ENCODE results near the gene ST3GAL3. TPM values are rescaled to one million over a fixed set of nuclear protein-coding genes. Genes with fewer than 3 reads are reported as not detected.

Gene ST3GAL3
- total RNA-seq, 4 donors from 2014 or later, result 32.2 to 57.4 (median 38.3) TPM

DNA sequence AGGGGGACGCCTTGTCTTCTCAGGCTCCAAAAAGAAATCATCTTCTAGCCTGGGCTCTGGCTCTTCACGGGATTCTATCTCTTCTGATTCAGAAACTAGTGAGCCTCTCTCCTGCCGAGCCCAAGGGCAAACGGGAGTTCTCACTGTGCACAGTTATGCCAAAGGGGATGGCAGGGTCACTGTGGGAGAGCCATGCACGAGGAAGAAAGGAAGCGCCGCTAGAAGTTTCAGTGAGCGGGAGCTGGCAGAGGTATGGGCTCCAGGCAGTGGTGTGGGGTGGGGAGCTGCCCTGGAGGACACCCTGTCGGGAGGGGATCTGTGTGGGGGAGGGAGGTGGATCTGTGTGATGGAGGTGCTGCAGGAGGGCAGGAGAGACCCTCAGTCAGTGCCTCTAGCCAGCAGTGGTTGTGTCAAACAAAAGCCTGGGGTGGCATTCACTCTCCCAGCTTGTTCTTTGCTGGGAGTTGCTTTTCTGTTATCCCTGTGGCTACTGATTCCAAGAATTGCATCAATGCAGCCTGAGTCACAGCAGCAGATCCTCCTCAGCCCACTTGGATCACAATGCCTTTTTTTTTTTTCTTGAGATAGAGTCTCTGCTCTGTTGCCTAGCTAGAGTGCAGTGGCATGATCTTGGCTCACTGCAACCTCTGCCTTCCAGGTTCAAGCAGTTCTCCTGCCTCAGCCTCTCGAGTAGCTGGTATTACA is 35.6 kb upstream of the ST3GAL3 start:
- in situ Hi-C loops (cut with MboI; ENCODE audit: low sequenced_read_pairs in 4 of 4), result no loop called here
- TF ChIP-seq POLR2A (IDR thresholded peaks at IDR 0.05) (no peak), CTCF (IDR thresholded peaks at IDR 0.05 in 4 of 5, conservative IDR thresholded peaks at IDR 0.05 in 1 of 5) (no peak)
- Histone ChIP-seq H3K4me1 (peaks cover 10 to 41% of the 10 kb centered on the region in 2 donors), H3K4me3 (no peak overlapping the region), H3K9me3 (no peaks in the 10 kb centered on the region), H3K27me3 (no peaks in the 10 kb centered on the region), H3K36me3 (peaks cover 5 to 91% of the 10 kb centered on the region in 2 donors), H3K27ac (peak overlapping the region in 3 of 4 donors; percentile 61 to 83 (median 71))
- DNase-seq (no peak), ATAC-seq (peak; percentile 26 to 45)
- intact Hi-C loops (cut with DNase I; ENCODE audit: low total_unique reads), result no loop called here

DNA sequence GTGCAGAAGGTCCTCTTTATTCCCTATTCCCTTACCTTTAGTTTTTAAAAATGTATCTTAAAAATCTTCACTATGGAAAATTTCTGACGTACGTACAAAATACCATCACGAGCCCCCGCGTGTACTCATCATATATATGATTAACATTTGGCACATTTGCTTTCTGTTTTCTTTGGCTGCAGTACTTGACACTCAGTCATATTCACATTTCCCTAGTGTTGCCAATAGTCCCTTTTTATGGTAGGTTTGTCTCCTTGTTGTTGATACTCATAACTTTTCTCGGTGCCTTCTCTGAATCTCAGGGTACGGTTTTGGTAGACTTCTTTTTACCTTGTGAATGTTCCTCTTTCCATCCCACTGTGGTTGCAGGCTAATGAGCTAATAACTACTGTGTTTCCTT is 34.1 kb upstream of the ST3GAL3 start:
- in situ Hi-C loops (cut with MboI; ENCODE audit: low sequenced_read_pairs in 4 of 4) (no loop called here), intact Hi-C loops (cut with DNase I; ENCODE audit: low total_unique reads) (no loop called here)
- ATAC-seq (no peak), DNase-seq (no peak)
- H3K4me3 ChIP-seq, result no peak overlapping the region
- H3K9me3 ChIP-seq, result no peaks in the 10 kb centered on the region
- H3K27me3 ChIP-seq, result no peaks in the 10 kb centered on the region
- H3K36me3 ChIP-seq, result peaks cover 2 to 83% of the 10 kb centered on the region in 2 donors
- TF ChIP-seq CTCF (IDR thresholded peaks at IDR 0.05 in 4 of 5, conservative IDR thresholded peaks at IDR 0.05 in 1 of 5) (no peak), POLR2A (IDR thresholded peaks at IDR 0.05) (no peak)
- no peak overlapping the region for H3K27ac ChIP-seq
- H3K4me1 ChIP-seq, result peaks cover 10 to 31% of the 10 kb centered on the region in 2 donors

DNA sequence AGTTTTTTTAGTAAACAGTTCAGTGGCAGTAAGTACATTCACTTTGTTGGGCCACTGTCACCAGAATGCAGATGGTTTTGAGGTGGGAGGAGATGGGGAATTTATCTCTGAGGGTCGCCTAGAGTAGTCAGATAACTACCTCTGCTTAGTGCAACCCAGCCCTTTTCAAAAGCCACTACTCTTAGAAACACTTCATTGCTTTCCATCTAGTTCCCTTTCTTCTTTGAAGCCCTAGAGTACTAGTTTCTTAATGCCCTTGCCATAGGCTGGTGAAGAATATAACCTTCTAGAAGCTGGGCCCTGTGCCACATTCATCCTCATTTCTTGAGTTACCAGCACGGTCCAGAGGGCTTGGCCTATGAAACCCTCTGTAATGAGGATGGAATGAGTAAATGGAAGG is 28.4 kb upstream of the ST3GAL3 start:
- intact Hi-C loops (cut with DNase I; ENCODE audit: low total_unique reads) (no loop called here), in situ Hi-C loops (cut with MboI; ENCODE audit: low sequenced_read_pairs in 4 of 4) (no loop called here)
- Histone ChIP-seq H3K27ac (no peak overlapping the region), H3K9me3 (no peaks in the 10 kb centered on the region), H3K4me3 (no peak overlapping the region), H3K27me3 (no peaks in the 10 kb centered on the region), H3K36me3 (peaks cover 0 to 66% of the 10 kb centered on the region in 2 donors), H3K4me1 (peaks cover 0 to 6% of the 10 kb centered on the region in 2 donors)
- TF ChIP-seq POLR2A (IDR thresholded peaks at IDR 0.05), result no peak
- no peak for TF ChIP-seq CTCF (IDR thresholded peaks at IDR 0.05 in 4 of 5, conservative IDR thresholded peaks at IDR 0.05 in 1 of 5)
- no peak for ATAC-seq
- no peak for DNase-seq

DNA sequence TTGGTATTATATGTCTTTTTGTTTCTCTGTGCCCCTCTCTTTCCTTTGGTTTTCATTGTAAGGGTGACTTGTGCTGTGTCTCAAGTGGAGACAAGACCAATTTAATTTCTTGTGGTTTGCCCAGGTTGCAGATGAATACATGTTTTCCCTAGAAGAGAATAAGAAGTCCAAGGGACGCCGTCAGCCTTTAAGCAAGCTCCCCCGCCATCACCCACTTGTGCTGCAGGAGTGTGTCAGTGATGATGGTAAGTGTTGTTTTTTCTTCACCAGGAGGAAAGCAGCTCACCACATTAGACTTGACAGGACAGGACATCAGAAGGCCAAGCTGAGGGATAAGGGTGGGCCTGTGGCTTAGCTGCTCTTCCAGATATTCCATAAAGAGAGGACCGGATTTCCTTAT is 23.8 kb upstream of the ST3GAL3 start:
- no peak overlapping the region for H3K27ac ChIP-seq
- DNase-seq (no peak), ATAC-seq (no peak)
- TF ChIP-seq CTCF (IDR thresholded peaks at IDR 0.05 in 4 of 5, conservative IDR thresholded peaks at IDR 0.05 in 1 of 5) (no peak), POLR2A (IDR thresholded peaks at IDR 0.05) (no peak)
- H3K9me3 ChIP-seq, result no peaks in the 10 kb centered on the region
- in situ Hi-C loops (cut with MboI; ENCODE audit: low sequenced_read_pairs in 4 of 4), result no loop called here
- intact Hi-C loops (cut with DNase I; ENCODE audit: low total_unique reads), result no loop called here
- H3K36me3 ChIP-seq, result peaks cover 0 to 61% of the 10 kb centered on the region in 2 donors
- no peak overlapping the region for H3K4me3 ChIP-seq
- H3K27me3 ChIP-seq, result no peaks in the 10 kb centered on the region
- peaks cover 0 to 15% of the 10 kb centered on the region in 2 donors for H3K4me1 ChIP-seq
